Measurements from ENCODE around the gene HOXD10. TPM values are rescaled to one million over a fixed set of nuclear protein-coding genes. Genes with fewer than 3 reads are reported as not detected.

Gene HOXD10
- total and polyA plus RNA-seq, 9 of the 15 experiments (the other 6 are each of a cell fraction or from before 2014, with no cell fraction given): not detected

DNA sequence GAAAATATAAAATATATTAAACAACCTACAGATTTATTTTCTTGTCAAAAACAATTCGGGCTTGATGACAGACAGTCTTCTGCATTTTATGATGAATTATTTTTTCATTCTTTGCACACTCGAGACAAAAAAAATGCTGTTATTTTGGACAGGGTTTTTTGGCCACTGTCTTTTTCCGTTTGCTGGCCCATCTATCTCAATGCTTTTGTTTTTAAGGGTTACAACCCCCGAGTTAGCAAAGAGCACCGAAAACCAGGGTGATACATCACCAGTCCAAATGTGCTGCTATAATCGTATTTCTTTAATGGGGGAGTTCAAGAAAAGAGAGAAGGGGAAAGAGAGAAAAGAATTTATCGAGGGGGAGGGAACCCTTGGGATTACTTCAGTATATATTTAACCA is 40.5 kb upstream of the HOXD10 start:
- Histone ChIP-seq H3K27ac (ENCODE audit: extremely low read depth, low read depth, low read length) (no peak overlapping the region), H3K79me2 (ENCODE audit: control insufficient read depth, insufficient read depth, low read length) (no peaks in the 10 kb centered on the region), H3K4me3 (no peak overlapping the region), H4K20me1 (replicated peaks; ENCODE audit: control insufficient read depth, insufficient read depth, low read length) (no peaks in the 10 kb centered on the region; the same call in 1 of the 2 replicates), H3K27me3 (ENCODE audit: control insufficient read depth in 2 of 2, insufficient read depth in 2 of 2, low read length in 2 of 2) (peaks cover 57 to 62% of the 10 kb centered on the region in 2 experiments), H3K9me3 (replicated peaks; ENCODE audit: control insufficient read depth, insufficient read depth, low read depth, low read length) (peaks cover 4% of the 10 kb centered on the region; the same call in 1 of the 2 replicates), H3K36me3 (ENCODE audit: control insufficient read depth, insufficient read depth, low read length) (no peaks in the 10 kb centered on the region), H3K4me1 (replicated peaks in 1 of 2; ENCODE audit: control insufficient read depth in 2 of 2, insufficient read depth in 2 of 2, low read length in 2 of 2) (peaks cover 3 to 30% of the 10 kb centered on the region in 2 experiments; a peak in 3 of 5 replicates), H3K9me1 (ENCODE audit: control insufficient read depth, insufficient read depth, low read length) (no peaks in the 10 kb centered on the region), H3K9ac (ENCODE audit: insufficient read depth in 1 of 2, low read depth in 2 of 2, low read length in 2 of 2) (no peak overlapping the region), H3K4me2 (ENCODE audit: insufficient read depth, low read length) (no peak overlapping the region), H2AFZ (ENCODE audit: low read depth, low read length) (no peak overlapping the region)
- in situ Hi-C loops (cut with MboI): loop anchor here (10.0 to 25.0 kb wide), 2 partner anchors 391 to 1039 kb away; no protein-coding TSS in a partner anchor
- intact Hi-C loops (cut with micrococcal nuclease): loop anchor here (10.0 kb wide), 1 partner anchor 211 kb away; no protein-coding TSS in a partner anchor
- POLR2A ChIA-PET: no interaction called here
- TF ChIP-seq MEIS2 (IDR thresholded peaks at IDR 0.05; ENCODE audit: partially characterized antibody) (no peak), SIRT6 (IDR thresholded peaks at IDR 0.05; ENCODE audit: low read depth, low read length) (no peak), SAFB (IDR thresholded peaks at IDR 0.05; ENCODE audit: borderline replicate concordance, low read depth, low read length) (no peak), PTBP1 (IDR thresholded peaks at IDR 0.05; ENCODE audit: low read depth, low read length) (no peak), BRF1 (IDR thresholded peaks at IDR 0.05; ENCODE audit: borderline replicate concordance, extremely low read depth, insufficient read length) (no peak), KAT2B (IDR thresholded peaks at IDR 0.05; ENCODE audit: low read depth, low read length) (no peak), CBX8 (IDR thresholded peaks at IDR 0.05; ENCODE audit: borderline replicate concordance, extremely low read depth, low read depth, low read length, poor library complexity, severe bottlenecking) (peak; percentile 93)
- WGBS (ENCODE audit: insufficient coverage, low coverage, missing lambda C conversion rate): 0% methylated on average over 6 of the region's 7 CpGs
- CTCF ChIA-PET (ENCODE audit: low intra/inter-chr PET ratio): interaction anchor here (0.7 kb wide), 1 partner anchor 719 kb away, joined by 3 read pairs; no protein-coding TSS in a partner anchor
- FAIRE-seq: no peak
- no peak for DNase-seq (ENCODE audit: extremely low read depth in 1 of 4, low spot score in 3 of 4)
- no peak for ATAC-seq
- no TSS peak for BruUV-seq (replicated peaks)
